AG10803 (cell line): Measurements from ENCODE around the gene SLC1A5.
A peak's percentile ranks its signal among the peaks of the same experiment; 100 is the strongest.

Experiments
- DNase-seq: peaks from one replicate; pipeline ENCODE4 v3.0.0; 2010; ENCODE audit warnings: low read depth
- H3K4me3 ChIP-seq: 2 replicates; pipeline ENCODE4 v1.5.1; 2011; ENCODE audit warnings: mild to moderate bottlenecking, low read length, control low read depth
- CTCF ChIP-seq: conservative IDR thresholded peaks from 2 replicates; pipeline ENCODE4 v1.5.1; 2011; ENCODE audit warnings: mild to moderate bottlenecking, low read length, control low read depth, inconsistent platforms

The SLC1A5 gene

GRCh38 chr19:46732172-46732938, 56.0 kb downstream of the SLC1A5 start:
- DNase-seq, result no peak
- H3K4me3 ChIP-seq, result no peak overlapping the region
- TF ChIP-seq CTCF, result no peak

GRCh38 chr19:46731584-46731983, 56.8 kb downstream of the SLC1A5 start:
- no peak for TF ChIP-seq CTCF
- H3K4me3 ChIP-seq, result no peak overlapping the region
- no peak for DNase-seq

GRCh38 chr19:46731007-46731501, 57.3 kb downstream of the SLC1A5 start:
- no peak overlapping the region for H3K4me3 ChIP-seq
- no peak for TF ChIP-seq CTCF
- DNase-seq, result peak; percentile 78

- no peak for TF ChIP-seq CTCF
- H3K4me3 ChIP-seq, result no peak overlapping the region
- no peak for DNase-seq
Observed at GRCh38 chr19:46730595-46730994, 57.8 kb downstream of the SLC1A5 start.

- no peak for DNase-seq
- H3K4me3 ChIP-seq, result no peak overlapping the region
- TF ChIP-seq CTCF, result no peak
Observed at GRCh38 chr19:46730187-46730586, 58.2 kb downstream of the SLC1A5 start.

GRCh38 chr19:46729696-46730095, 58.7 kb downstream of the SLC1A5 start:
- no peak overlapping the region for H3K4me3 ChIP-seq
- no peak for DNase-seq
- TF ChIP-seq CTCF, result no peak

- peak; percentile 71 for TF ChIP-seq CTCF
- peak; percentile 43 for DNase-seq
- no peak overlapping the region for H3K4me3 ChIP-seq
Observed at GRCh38 chr19:46728693-46729339, 59.6 kb downstream of the SLC1A5 start.
